COLO829 (cell line): ENCODE results near the gene VAMP5.
"Not testable (repeated sequence)": the region's sequence is repeated elsewhere in the genome, so short reads cannot be mapped to it uniquely, and the experiment has no call there.

ENCODE experiments used
- DNase-seq: peaks from one replicate; pipeline ENCODE4 v3.0.0; 2012; ENCODE audit warnings: low spot score

Gene VAMP5

GRCh38 chr2:85550486-85550885 is 33.7 kb upstream of the VAMP5 start:
- DNase-seq: no peak

GRCh38 chr2:85551698-85552678 is 32.2 kb upstream of the VAMP5 start:
- peak; percentile 77 for DNase-seq

- DNase-seq: no peak
Observed at GRCh38 chr2:85553184-85553583, 31.0 kb upstream of the VAMP5 start.

- no peak for DNase-seq
Observed at GRCh38 chr2:85554980-85555612, 29.1 kb upstream of the VAMP5 start.

- DNase-seq: no peak
Observed at GRCh38 chr2:85557130-85557529, 27.1 kb upstream of the VAMP5 start.

GRCh38 chr2:85558160-85558559 is 26.1 kb upstream of the VAMP5 start:
- no peak for DNase-seq

GRCh38 chr2:85560403-85560726 is 23.9 kb upstream of the VAMP5 start:
- DNase-seq: not testable (repeated sequence)

GRCh38 chr2:85560812-85561279 is 23.4 kb upstream of the VAMP5 start:
- no peak for DNase-seq

GRCh38 chr2:85561280-85562212 is 22.7 kb upstream of the VAMP5 start, which contains the start of gene GGCX:
Gene GGCX, minus strand, starts transcription at chr2:85561493. Its CDS starts 65 bp downstream, at chr2:85561428.
- peak; percentile 85 for DNase-seq

- no peak for DNase-seq
Observed at GRCh38 chr2:85564144-85564563, 20.1 kb upstream of the VAMP5 start.

GRCh38 chr2:85566265-85566664 is 18.0 kb upstream of the VAMP5 start:
- no peak for DNase-seq

GRCh38 chr2:85575739-85576138 is 8.5 kb upstream of the VAMP5 start:
- DNase-seq: no peak

GRCh38 chr2:85577063-85577385 is 7.2 kb upstream of the VAMP5 start:
- no peak for DNase-seq

GRCh38 chr2:85577386-85578242 is 6.6 kb upstream of the VAMP5 start, which contains the start of gene VAMP8:
Gene VAMP8, plus strand, starts transcription at chr2:85577586. Its CDS starts 61 bp downstream, at chr2:85577647.
- DNase-seq: no peak

- DNase-seq: no peak
Observed at GRCh38 chr2:85578243-85579180, 5.7 kb upstream of the VAMP5 start.

- no peak for DNase-seq
Observed at GRCh38 chr2:85579266-85579935, 4.8 kb upstream of the VAMP5 start.

- no peak for DNase-seq
Observed at GRCh38 chr2:85580206-85580605, 4.0 kb upstream of the VAMP5 start.

- DNase-seq: peak; percentile 54
Observed at GRCh38 chr2:85582492-85582891, 1.7 kb upstream of the VAMP5 start.

- DNase-seq: no peak
Observed at GRCh38 chr2:85583667-85584353, 421 bp upstream of the VAMP5 start.
